Measurements from ENCODE around the gene PTPRT. TPM values are rescaled to one million over a fixed set of nuclear protein-coding genes. Genes with fewer than 3 reads are reported as not detected.
A peak's percentile ranks its signal among the peaks of the same experiment; 100 is the strongest.

Gene PTPRT
- total RNA-seq, 6 donors from 2014 or later = 0.20 to 7.1 (median 3.8) TPM

DNA sequence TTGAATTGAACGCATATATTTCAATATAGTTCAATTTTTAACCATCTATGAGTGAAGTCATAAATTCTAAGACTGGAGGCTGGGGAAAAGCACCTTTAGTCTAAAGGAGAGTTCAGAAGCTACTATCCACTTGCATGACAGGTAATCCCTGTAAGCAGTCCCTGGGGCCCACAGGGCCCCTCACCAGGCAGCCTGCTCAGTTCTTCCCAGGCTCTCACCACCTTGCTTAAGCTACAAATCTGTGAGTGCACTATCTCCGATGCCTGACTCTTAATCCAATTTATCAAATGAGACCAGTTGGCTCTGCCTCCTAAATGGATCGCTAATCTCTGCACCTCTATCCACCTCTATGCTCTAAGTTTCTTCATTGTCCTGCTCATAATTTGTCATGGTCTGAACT, 413.8 kb downstream of the PTPRT start:
- Histone ChIP-seq H3K27ac (no peak overlapping the region), H3K4me1 (no peaks in the 10 kb centered on the region), H3K27me3 (no peaks in the 10 kb centered on the region), H3K9me3 (no peaks in the 10 kb centered on the region), H3K4me3 (no peak overlapping the region), H3K36me3 (no peaks in the 10 kb centered on the region)
- ATAC-seq (ENCODE audit: low FRiP score in 2 of 2) (no peak), DNase-seq (no peak)
- 89 to 92% methylated on average over 3 of the region's 3 CpGs for WGBS, 2 donors
- TF ChIP-seq, protein P1, sequence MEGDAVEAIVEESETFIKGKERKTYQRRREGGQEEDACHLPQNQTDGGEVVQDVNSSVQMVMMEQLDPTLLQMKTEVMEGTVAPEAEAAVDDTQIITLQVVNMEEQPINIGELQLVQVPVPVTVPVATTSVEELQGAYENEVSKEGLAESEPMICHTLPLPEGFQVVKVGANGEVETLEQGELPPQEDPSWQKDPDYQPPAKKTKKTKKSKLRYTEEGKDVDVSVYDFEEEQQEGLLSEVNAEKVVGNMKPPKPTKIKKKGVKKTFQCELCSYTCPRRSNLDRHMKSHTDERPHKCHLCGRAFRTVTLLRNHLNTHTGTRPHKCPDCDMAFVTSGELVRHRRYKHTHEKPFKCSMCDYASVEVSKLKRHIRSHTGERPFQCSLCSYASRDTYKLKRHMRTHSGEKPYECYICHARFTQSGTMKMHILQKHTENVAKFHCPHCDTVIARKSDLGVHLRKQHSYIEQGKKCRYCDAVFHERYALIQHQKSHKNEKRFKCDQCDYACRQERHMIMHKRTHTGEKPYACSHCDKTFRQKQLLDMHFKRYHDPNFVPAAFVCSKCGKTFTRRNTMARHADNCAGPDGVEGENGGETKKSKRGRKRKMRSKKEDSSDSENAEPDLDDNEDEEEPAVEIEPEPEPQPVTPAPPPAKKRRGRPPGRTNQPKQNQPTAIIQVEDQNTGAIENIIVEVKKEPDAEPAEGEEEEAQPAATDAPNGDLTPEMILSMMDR (IDR thresholded peaks at IDR 0.05) = no peak
- TF ChIP-seq EP300 (IDR thresholded peaks at IDR 0.05) = no peak
- TF ChIP-seq POLR2A (IDR thresholded peaks at IDR 0.05) = no peak
- no peak for TF ChIP-seq POLR2AphosphoS5 (IDR thresholded peaks at IDR 0.05)

DNA sequence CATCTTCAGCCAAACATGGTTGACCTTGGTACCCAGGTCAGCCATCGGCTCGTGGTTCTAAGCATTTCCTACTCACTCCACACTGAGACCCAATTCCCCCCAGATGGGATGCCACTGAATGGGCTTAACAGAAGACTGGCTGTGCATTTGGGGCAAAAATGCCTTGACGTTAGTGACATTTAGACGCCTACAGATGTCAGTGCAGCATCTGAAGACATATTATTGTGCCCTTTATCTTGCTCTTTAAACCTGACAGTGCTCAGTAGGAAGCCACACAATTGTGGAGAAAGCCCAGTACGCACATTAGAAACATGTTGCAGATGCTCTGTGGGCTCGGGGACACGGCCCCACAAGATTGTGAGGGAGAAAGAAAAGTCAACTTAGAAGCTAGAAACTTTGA, 414.7 kb downstream of the PTPRT start:
- Histone ChIP-seq H3K9me3 (no peaks in the 10 kb centered on the region), H3K4me1 (no peaks in the 10 kb centered on the region), H3K4me3 (no peak overlapping the region), H3K27ac (no peak overlapping the region), H3K36me3 (no peaks in the 10 kb centered on the region), H3K27me3 (no peaks in the 10 kb centered on the region)
- TF ChIP-seq POLR2A (IDR thresholded peaks at IDR 0.05) = no peak
- TF ChIP-seq, protein P1 (IDR thresholded peaks at IDR 0.05) = no peak
- TF ChIP-seq POLR2AphosphoS5 (IDR thresholded peaks at IDR 0.05) = no peak
- TF ChIP-seq EP300 (IDR thresholded peaks at IDR 0.05) = no peak
- WGBS, 2 donors = 85 to 87% methylated on average over 7 of the region's 7 CpGs
- DNase-seq (no peak), ATAC-seq (ENCODE audit: low FRiP score in 2 of 2) (no peak)

DNA sequence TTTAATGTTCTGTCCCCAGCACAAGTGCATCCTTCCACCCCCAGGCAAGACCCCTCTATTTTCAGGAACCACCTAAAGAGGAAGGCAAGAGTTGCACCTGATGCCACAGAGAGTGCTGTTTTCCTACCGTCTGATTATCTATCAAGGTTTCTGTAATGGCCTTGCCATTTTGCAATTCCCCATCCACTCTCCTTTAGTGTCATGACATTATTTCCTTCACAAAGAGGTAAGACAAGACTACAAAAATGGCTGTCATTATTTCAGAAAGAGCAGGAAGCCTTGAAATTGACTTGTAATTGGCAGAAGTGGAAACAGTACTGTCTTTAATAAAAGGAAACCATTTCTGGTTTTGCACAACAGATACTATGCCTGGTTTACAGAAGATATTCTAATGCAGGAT, 426.7 kb downstream of the PTPRT start:
- 86 to 88% methylated on average over 1 of the region's 1 CpG for WGBS, 2 donors
- no peak overlapping the region for H3K27ac ChIP-seq
- H3K36me3 ChIP-seq = no peaks in the 10 kb centered on the region
- H3K4me1 ChIP-seq = no peaks in the 10 kb centered on the region
- no peaks in the 10 kb centered on the region for H3K27me3 ChIP-seq
- ATAC-seq (ENCODE audit: low FRiP score in 2 of 2) (no peak), DNase-seq (no peak)
- no peaks in the 10 kb centered on the region for H3K9me3 ChIP-seq
- no peak for TF ChIP-seq POLR2AphosphoS5 (IDR thresholded peaks at IDR 0.05)
- TF ChIP-seq, protein P1 (IDR thresholded peaks at IDR 0.05) = no peak
- no peak for TF ChIP-seq EP300 (IDR thresholded peaks at IDR 0.05)
- TF ChIP-seq POLR2A (IDR thresholded peaks at IDR 0.05) = no peak
- no peak overlapping the region for H3K4me3 ChIP-seq

DNA sequence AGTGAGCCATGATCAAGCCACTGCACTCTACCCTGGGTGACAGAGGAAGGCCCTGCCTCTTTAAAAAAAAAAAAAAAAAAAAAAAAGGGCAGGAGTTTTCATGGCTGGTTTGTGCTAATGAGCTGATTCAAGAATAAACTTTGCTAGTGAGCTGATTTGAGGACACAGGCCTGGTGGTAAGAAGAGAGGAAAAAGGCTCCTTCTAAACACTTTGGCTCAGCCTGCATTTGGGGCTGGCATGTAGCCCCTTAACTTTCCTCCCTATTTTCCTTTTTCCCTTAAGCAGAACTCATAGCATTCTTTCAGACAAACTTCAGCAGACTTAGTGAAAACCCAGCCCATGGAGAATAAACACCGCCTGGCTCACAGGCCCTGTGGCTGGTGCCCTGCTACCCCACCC, 432.7 kb downstream of the PTPRT start:
- DNase-seq (no peak), ATAC-seq (ENCODE audit: low FRiP score in 2 of 2) (no peak)
- Histone ChIP-seq H3K9me3 (no peaks in the 10 kb centered on the region), H3K36me3 (no peaks in the 10 kb centered on the region), H3K27me3 (no peaks in the 10 kb centered on the region), H3K27ac (no peak overlapping the region), H3K4me3 (no peak overlapping the region), H3K4me1 (peaks cover 0 to 6% (median 2%) of the 10 kb centered on the region in 4 donors)
- 50 to 80% methylated on average over 1 of the region's 1 CpG for WGBS, 2 donors
- TF ChIP-seq EP300 (IDR thresholded peaks at IDR 0.05) (no peak), POLR2AphosphoS5 (IDR thresholded peaks at IDR 0.05) (no peak), POLR2A (IDR thresholded peaks at IDR 0.05) (no peak)
- TF ChIP-seq, protein P1 (IDR thresholded peaks at IDR 0.05) = no peak

DNA sequence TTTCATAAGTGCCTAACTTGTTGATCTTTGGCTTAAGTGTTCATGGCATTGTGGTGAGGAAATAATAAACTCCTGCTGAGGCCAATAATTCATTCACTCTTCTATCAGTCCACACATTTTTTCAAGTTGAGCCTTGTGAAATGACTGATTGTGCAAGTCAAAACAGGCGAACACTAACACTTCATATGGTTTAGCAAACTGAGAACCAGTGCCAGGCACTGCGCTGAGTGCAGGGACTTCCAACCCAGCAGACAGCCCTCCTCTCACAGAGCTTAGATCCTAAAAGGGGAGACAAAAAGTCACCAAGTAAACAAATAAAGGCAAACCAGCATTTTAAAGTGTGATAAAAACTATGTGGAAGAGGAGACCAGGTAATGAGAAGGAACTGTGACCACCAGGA, 435.0 kb downstream of the PTPRT start:
- H3K27me3 ChIP-seq = no peaks in the 10 kb centered on the region
- H3K4me1 ChIP-seq = peaks cover 0 to 6% (median 2%) of the 10 kb centered on the region in 4 donors
- H3K4me3 ChIP-seq = no peak overlapping the region
- H3K9me3 ChIP-seq = no peaks in the 10 kb centered on the region
- peak in 1 of 2 donors; percentile 54 for ATAC-seq (ENCODE audit: low FRiP score in 2 of 2)
- H3K27ac ChIP-seq = peak overlapping the region in 2 of 4 donors; percentile 8 to 52
- DNase-seq = peak in 1 of 2 donors; percentile 69
- H3K36me3 ChIP-seq = no peaks in the 10 kb centered on the region
- TF ChIP-seq POLR2AphosphoS5 (IDR thresholded peaks at IDR 0.05) = no peak
- no peak for TF ChIP-seq POLR2A (IDR thresholded peaks at IDR 0.05)
- TF ChIP-seq, protein P1 (IDR thresholded peaks at IDR 0.05) = no peak
- no peak for TF ChIP-seq EP300 (IDR thresholded peaks at IDR 0.05)
- 34 to 52% methylated on average over 2 of the region's 2 CpGs for WGBS, 2 donors
